ENCODE measurements around the gene JSRP1.

The JSRP1 gene

DNA sequence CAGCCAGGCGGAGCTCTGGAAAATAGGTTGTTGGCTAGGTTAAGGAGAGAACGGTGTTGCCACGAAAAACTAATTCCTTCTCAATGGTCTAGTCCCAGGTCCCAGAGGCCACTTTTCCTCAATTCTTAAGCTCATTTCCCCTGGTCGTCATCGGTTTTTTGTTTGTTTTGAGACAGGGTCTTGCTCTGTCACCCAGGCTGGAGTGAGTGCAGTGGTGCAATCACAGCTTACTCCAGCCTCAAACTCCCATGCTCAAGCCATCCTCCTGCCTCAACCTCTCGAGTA is 18.4 kb downstream of the JSRP1 start:
- Histone ChIP-seq H3K27ac (ENCODE audit: poor library complexity, severe bottlenecking) (peak overlapping the region; percentile 69), H3K27me3 (ENCODE audit: insufficient read depth, poor library complexity, severe bottlenecking) (no peaks in the 10 kb centered on the region), H3K9me3 (ENCODE audit: severe bottlenecking) (no peaks in the 10 kb centered on the region), H3K4me3 (ENCODE audit: severe bottlenecking) (no peak overlapping the region), H3K4me1 (ENCODE audit: insufficient read depth, poor library complexity, severe bottlenecking) (peaks cover 10% of the 10 kb centered on the region), H3K36me3 (ENCODE audit: low read depth) (peaks cover 57% of the 10 kb centered on the region)
- TF ChIP-seq, protein P1, sequence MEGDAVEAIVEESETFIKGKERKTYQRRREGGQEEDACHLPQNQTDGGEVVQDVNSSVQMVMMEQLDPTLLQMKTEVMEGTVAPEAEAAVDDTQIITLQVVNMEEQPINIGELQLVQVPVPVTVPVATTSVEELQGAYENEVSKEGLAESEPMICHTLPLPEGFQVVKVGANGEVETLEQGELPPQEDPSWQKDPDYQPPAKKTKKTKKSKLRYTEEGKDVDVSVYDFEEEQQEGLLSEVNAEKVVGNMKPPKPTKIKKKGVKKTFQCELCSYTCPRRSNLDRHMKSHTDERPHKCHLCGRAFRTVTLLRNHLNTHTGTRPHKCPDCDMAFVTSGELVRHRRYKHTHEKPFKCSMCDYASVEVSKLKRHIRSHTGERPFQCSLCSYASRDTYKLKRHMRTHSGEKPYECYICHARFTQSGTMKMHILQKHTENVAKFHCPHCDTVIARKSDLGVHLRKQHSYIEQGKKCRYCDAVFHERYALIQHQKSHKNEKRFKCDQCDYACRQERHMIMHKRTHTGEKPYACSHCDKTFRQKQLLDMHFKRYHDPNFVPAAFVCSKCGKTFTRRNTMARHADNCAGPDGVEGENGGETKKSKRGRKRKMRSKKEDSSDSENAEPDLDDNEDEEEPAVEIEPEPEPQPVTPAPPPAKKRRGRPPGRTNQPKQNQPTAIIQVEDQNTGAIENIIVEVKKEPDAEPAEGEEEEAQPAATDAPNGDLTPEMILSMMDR (IDR thresholded peaks at IDR 0.05; ENCODE audit: poor library complexity, severe bottlenecking): no peak
- no peak for DNase-seq (ENCODE audit: low spot score)
- no peak for ATAC-seq (ENCODE audit: low read depth)

DNA sequence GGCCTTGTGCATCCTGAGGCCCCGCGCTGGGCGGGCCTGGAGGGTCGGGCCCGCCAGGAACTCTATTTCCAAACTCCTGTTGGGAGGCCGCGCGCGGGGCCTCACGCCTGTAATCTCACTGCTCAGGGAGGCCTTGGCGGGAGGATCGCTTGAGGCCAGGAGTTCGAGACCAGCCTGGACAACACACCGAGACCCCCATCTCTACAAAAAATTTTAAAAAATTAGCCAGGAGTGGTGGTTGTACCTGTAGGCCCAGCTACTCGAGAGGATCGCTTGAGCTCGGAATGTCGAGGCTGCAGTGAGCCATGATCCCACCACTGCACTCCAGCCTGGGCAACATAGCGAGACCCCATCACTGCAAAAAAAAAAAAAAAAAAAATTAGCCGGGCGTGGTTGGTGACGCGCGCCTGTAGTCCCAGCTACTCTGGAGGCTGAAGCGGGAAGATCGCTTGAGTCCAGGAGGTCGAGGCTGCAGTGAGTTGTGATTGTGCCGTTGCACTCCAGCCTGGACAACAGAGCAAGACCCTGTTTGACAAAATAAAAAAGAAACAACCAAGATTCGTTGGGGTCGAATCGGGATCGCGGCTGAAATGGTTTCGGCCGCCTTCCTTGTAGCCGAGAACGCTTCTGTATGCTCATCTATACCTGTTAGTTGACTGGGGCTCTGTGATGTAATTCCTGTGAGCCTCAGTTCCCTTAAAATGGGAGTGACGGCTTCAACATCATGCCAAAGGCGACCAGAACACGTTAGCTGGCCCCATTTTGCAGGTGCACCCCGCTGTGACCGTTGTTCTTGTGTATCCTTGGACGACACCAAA is 19.0 kb downstream of the JSRP1 start:
- Histone ChIP-seq H3K27ac (ENCODE audit: poor library complexity, severe bottlenecking) (peak overlapping the region; percentile 69), H3K27me3 (ENCODE audit: insufficient read depth, poor library complexity, severe bottlenecking) (no peaks in the 10 kb centered on the region), H3K4me1 (ENCODE audit: insufficient read depth, poor library complexity, severe bottlenecking) (peaks cover 10% of the 10 kb centered on the region), H3K4me3 (ENCODE audit: severe bottlenecking) (peak overlapping the region; percentile 88), H3K36me3 (ENCODE audit: low read depth) (peaks cover 55% of the 10 kb centered on the region), H3K9me3 (ENCODE audit: severe bottlenecking) (no peaks in the 10 kb centered on the region)
- ATAC-seq (ENCODE audit: low read depth) (no peak; the same call in 2 of the 3 replicates), DNase-seq (ENCODE audit: low spot score) (no peak)
- TF ChIP-seq, protein P1 (IDR thresholded peaks at IDR 0.05; ENCODE audit: poor library complexity, severe bottlenecking): no peak

DNA sequence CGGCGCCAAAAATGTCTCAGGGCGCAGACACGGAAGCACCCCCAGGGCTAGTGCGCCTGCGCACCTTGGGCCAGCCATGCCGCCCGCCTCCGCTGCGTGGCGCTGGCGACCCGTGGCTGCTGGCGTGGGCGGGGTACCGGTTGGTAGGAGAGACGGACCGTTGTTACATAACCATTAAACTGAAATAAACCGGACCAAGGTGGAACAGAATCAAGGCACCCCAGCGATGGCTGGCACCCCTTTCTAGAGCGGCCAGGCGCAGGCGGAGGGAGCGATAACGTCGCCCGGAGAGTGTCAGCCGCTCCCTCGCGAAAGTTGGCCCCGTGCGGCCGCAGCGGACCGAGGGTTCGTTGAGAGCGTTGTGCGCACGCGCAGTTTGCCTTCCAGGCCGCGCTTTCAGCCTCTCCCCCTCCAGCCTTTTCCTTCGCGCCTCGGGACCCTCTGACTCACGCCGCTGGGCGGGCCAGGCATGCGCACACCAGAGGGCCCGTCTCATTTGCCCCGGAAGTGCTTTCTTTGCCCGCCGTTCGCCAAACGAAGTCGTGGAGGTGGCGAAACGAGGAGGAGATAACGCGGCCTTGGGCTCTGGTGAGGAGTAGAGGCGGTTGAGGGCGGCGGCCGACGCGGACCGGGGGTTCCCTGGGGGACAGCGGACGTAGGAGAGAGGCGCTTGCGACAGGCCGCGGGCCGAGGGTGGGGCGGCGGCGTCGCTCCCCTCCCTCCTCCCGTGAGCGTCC is 19.7 kb downstream of the JSRP1 start, which contains the start of the genes PLEKHJ1 and SF3A2:
PLEKHJ1 (minus strand) TSS at position 16 of the 737 bp plus-strand sequence. CDS start 81 bp downstream, outside the sequence.
SF3A2 (plus strand) TSS at position 511 of the 737 bp plus-strand sequence. CDS start 6,595 bp downstream, outside the sequence.
- peak within 1 kb of the TSS; percentile 88 for H3K4me3 ChIP-seq (ENCODE audit: severe bottlenecking)
- TF ChIP-seq, protein P1 (IDR thresholded peaks at IDR 0.05; ENCODE audit: poor library complexity, severe bottlenecking): peak; percentile 96
- H3K27me3 ChIP-seq (ENCODE audit: insufficient read depth, poor library complexity, severe bottlenecking): no peaks in the 10 kb centered on the region
- DNase-seq (ENCODE audit: low spot score) (peak; percentile 94), ATAC-seq (ENCODE audit: low read depth) (peak; percentile 68)
- H3K9me3 ChIP-seq (ENCODE audit: severe bottlenecking): no peaks in the 10 kb centered on the region
- peak within 1 kb of the TSS; percentile 69 for H3K27ac ChIP-seq (ENCODE audit: poor library complexity, severe bottlenecking)
- H3K4me1 ChIP-seq (ENCODE audit: insufficient read depth, poor library complexity, severe bottlenecking): peaks cover 10% of the 10 kb centered on the region
- peaks cover 48% of the 10 kb centered on the region for H3K36me3 ChIP-seq (ENCODE audit: low read depth)

DNA sequence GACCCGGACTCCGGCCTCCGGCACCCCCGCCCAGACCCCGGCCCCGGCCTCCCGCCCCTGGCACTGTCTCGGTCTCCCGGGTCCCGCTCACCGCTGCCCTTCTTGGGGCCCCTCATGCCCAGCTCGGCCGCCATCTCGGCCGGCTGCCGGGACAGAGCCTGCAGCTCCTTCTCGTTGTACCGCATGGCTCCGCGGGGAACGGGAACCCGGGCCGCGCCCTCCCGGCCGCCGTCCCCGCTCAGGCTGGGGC is 20.2 kb downstream of the JSRP1 start:
- TF ChIP-seq, protein P1 (IDR thresholded peaks at IDR 0.05; ENCODE audit: poor library complexity, severe bottlenecking): no peak
- peak overlapping the region; percentile 88 for H3K4me3 ChIP-seq (ENCODE audit: severe bottlenecking)
- H3K27me3 ChIP-seq (ENCODE audit: insufficient read depth, poor library complexity, severe bottlenecking): no peaks in the 10 kb centered on the region
- peak overlapping the region; percentile 69 for H3K27ac ChIP-seq (ENCODE audit: poor library complexity, severe bottlenecking)
- H3K36me3 ChIP-seq (ENCODE audit: low read depth): peaks cover 43% of the 10 kb centered on the region
- H3K9me3 ChIP-seq (ENCODE audit: severe bottlenecking): no peaks in the 10 kb centered on the region
- H3K4me1 ChIP-seq (ENCODE audit: insufficient read depth, poor library complexity, severe bottlenecking): peaks cover 10% of the 10 kb centered on the region
- ATAC-seq (ENCODE audit: low read depth) (peak; percentile 41; the same call in 2 of the 3 replicates), DNase-seq (ENCODE audit: low spot score) (no peak)

All from RWPE2 (cell line).